ENCODE measurements around the gene ADAP1. TPM values are rescaled to one million over a fixed set of nuclear protein-coding genes. Genes with fewer than 3 reads are reported as not detected.
A peak's percentile ranks its signal among the peaks of the same experiment; 100 is the strongest.

Gene ADAP1
- total RNA-seq, 1 experiment from 2014 or later, result 3.1 TPM

GRCh38 chr7:936386-937054 is 18.0 kb downstream of the ADAP1 start:
- in situ Hi-C loops (cut with HindIII; ENCODE audit: low pct_unique_long_range_greater_than_20kb, low sequenced_read_pairs), result no loop called here
- CTCF ChIA-PET, result no interaction called here
- TF ChIP-seq CTCF (IDR thresholded peaks at IDR 0.05), result no peak
- TF ChIP-seq TCF7L2 (IDR thresholded peaks at IDR 0.05; ENCODE audit: low read depth, low read length), result no peak
- no peak for TF ChIP-seq REST (IDR thresholded peaks at IDR 0.05; ENCODE audit: insufficient read depth in 1 of 2, low read depth in 2 of 2, low read length in 1 of 2)
- no peak for TF ChIP-seq SIN3A (IDR thresholded peaks at IDR 0.05; ENCODE audit: borderline replicate concordance, insufficient read depth, low read depth, low read length)
- TF ChIP-seq POLR2AphosphoS5 (IDR thresholded peaks at IDR 0.05; ENCODE audit: low read depth, low read length), result no peak
- BruUV-seq (replicated peaks), result no TSS peak
- POLR2A ChIA-PET, result no interaction called here
- ATAC-seq (peak; percentile 78), DNase-seq (ENCODE audit: low read depth, low spot score) (no peak)
- H3K4me1 ChIP-seq (ENCODE audit: control insufficient read depth, insufficient read depth, low read length), result peaks cover 6% of the 10 kb centered on the region
- H3K4me3 ChIP-seq (ENCODE audit: low read depth in 2 of 2, low read length in 2 of 2), result no peak overlapping the region
- peaks cover 10% of the 10 kb centered on the region for H3K27me3 ChIP-seq (ENCODE audit: control insufficient read depth, insufficient read depth, low read length)
- no peak overlapping the region for H3K27ac ChIP-seq (ENCODE audit: low read length)
- intact Hi-C loops (cut with micrococcal nuclease; ENCODE audit: unreplicated experiment), result no loop called here
- H3K9me3 ChIP-seq (ENCODE audit: control insufficient read depth, insufficient read depth, low read depth, low read length), result peaks cover 10% of the 10 kb centered on the region; the same call in 1 of the 2 replicates
- no peaks in the 10 kb centered on the region for H3K36me3 ChIP-seq (ENCODE audit: control insufficient read depth, insufficient read depth, low read length)

GRCh38 chr7:935874-936385 is 18.6 kb downstream of the ADAP1 start:
- Histone ChIP-seq H3K4me1 (ENCODE audit: control insufficient read depth, insufficient read depth, low read length) (peaks cover 6% of the 10 kb centered on the region), H3K36me3 (ENCODE audit: control insufficient read depth, insufficient read depth, low read length) (no peaks in the 10 kb centered on the region), H3K4me3 (ENCODE audit: low read depth in 2 of 2, low read length in 2 of 2) (no peak overlapping the region), H3K27ac (ENCODE audit: low read length) (no peak overlapping the region), H3K27me3 (ENCODE audit: control insufficient read depth, insufficient read depth, low read length) (peaks cover 5% of the 10 kb centered on the region; the same call in 1 of the 2 replicates), H3K9me3 (ENCODE audit: control insufficient read depth, insufficient read depth, low read depth, low read length) (peaks cover 8% of the 10 kb centered on the region; the same call in 1 of the 2 replicates)
- no peak for DNase-seq (ENCODE audit: low read depth, low spot score)
- BruUV-seq (replicated peaks), result no TSS peak
- TF ChIP-seq POLR2AphosphoS5 (IDR thresholded peaks at IDR 0.05; ENCODE audit: low read depth, low read length) (no peak), TCF7L2 (IDR thresholded peaks at IDR 0.05; ENCODE audit: low read depth, low read length) (no peak), REST (IDR thresholded peaks at IDR 0.05; ENCODE audit: insufficient read depth in 1 of 2, low read depth in 2 of 2, low read length in 1 of 2) (no peak)
- ChIA-PET CTCF (no interaction called here), POLR2A (no interaction called here)
- in situ Hi-C loops (cut with HindIII; ENCODE audit: low pct_unique_long_range_greater_than_20kb, low sequenced_read_pairs) (no loop called here), intact Hi-C loops (cut with micrococcal nuclease; ENCODE audit: unreplicated experiment) (no loop called here)
- peak; percentile 24 for ATAC-seq
